ENCODE results near the gene SERPINA5. TPM values are rescaled to one million over a fixed set of nuclear protein-coding genes. Genes with fewer than 3 reads are reported as not detected.

The SERPINA5 gene
- total RNA-seq, 1 donor: 0.36 TPM

DNA sequence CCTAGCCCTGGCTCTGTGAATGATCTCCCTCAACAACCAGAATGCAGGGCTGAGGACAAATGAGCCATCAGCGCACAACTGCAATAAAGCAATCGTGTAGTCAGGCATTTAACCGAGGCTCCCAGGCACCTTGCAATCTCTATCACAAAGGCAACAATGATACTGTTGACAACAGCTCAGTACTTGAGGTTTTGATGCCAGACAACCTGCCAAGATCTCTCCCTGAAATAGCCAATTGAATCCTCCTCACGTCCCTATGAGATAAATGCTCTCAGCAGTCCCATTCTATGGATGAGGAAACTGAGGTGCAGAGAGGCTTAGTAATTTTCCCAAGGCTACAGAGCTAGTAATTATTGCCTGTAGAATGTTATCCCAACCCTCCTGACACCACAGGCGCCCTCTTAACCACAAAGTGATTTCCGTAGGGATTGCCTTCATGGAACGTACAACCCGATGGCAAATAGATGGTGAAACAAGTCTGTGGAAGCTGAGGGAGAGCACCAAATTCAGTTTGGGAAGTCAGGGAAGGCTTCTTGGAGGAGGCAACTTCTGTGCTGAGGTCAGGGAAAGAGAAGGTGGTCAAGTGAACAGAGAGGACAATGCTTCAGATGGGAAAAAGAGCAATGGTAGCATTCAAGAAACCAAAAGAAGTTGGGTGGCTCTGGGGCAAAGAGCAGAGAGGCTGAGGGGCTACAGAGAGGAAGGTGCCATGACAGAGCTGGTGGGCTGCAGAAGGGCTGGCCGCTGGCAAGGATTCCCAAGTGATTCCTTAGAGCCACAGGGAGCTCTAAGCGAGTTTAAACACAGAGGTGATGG is 43.5 kb downstream of the SERPINA5 start:
- Histone ChIP-seq H3K27me3 (ENCODE audit: insufficient read depth, low read length) (peaks cover 4% of the 10 kb centered on the region), H3K4me1 (ENCODE audit: insufficient read depth, low read length) (no peaks in the 10 kb centered on the region), H3K9me3 (ENCODE audit: low read depth, low read length) (no peaks in the 10 kb centered on the region), H4K20me1 (ENCODE audit: insufficient read depth, low read length) (no peaks in the 10 kb centered on the region), H3K27ac (ENCODE audit: low read depth, low read length) (no peak overlapping the region), H3K79me2 (ENCODE audit: insufficient read depth, low read length) (no peaks in the 10 kb centered on the region), H3K4me3 (ENCODE audit: insufficient read depth, low read length) (no peak overlapping the region), H3K4me2 (ENCODE audit: insufficient read depth, low read length) (no peak overlapping the region), H2AFZ (ENCODE audit: low read length) (no peak overlapping the region), H3K36me3 (ENCODE audit: insufficient read depth, low read length) (no peaks in the 10 kb centered on the region)
- TF ChIP-seq, protein P1, sequence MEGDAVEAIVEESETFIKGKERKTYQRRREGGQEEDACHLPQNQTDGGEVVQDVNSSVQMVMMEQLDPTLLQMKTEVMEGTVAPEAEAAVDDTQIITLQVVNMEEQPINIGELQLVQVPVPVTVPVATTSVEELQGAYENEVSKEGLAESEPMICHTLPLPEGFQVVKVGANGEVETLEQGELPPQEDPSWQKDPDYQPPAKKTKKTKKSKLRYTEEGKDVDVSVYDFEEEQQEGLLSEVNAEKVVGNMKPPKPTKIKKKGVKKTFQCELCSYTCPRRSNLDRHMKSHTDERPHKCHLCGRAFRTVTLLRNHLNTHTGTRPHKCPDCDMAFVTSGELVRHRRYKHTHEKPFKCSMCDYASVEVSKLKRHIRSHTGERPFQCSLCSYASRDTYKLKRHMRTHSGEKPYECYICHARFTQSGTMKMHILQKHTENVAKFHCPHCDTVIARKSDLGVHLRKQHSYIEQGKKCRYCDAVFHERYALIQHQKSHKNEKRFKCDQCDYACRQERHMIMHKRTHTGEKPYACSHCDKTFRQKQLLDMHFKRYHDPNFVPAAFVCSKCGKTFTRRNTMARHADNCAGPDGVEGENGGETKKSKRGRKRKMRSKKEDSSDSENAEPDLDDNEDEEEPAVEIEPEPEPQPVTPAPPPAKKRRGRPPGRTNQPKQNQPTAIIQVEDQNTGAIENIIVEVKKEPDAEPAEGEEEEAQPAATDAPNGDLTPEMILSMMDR (IDR thresholded peaks at IDR 0.05; ENCODE audit: extremely low read depth, low read depth, low read length): no peak
- no peak for DNase-seq (ENCODE audit: insufficient read length, low spot score, missing footprints)

DNA sequence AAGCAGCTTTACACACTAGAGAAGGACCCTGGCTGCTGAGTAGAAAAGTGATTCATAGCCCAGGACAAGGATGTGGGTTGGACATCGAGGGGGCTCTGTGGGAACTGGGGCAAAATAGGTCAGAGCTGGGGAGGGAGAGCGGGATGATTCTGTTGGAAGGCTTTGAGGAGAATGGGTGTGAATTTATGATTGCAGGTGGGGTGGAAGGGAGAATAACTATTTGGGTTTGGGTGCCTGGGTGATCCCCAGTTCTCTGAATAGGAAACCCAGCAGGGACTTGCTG is 44.1 kb downstream of the SERPINA5 start:
- TF ChIP-seq, protein P1 (IDR thresholded peaks at IDR 0.05; ENCODE audit: extremely low read depth, low read depth, low read length): no peak
- Histone ChIP-seq H3K4me3 (ENCODE audit: insufficient read depth, low read length) (no peak overlapping the region), H3K4me2 (ENCODE audit: insufficient read depth, low read length) (no peak overlapping the region), H3K9me3 (ENCODE audit: low read depth, low read length) (no peaks in the 10 kb centered on the region), H3K4me1 (ENCODE audit: insufficient read depth, low read length) (no peaks in the 10 kb centered on the region), H2AFZ (ENCODE audit: low read length) (no peak overlapping the region), H4K20me1 (ENCODE audit: insufficient read depth, low read length) (no peaks in the 10 kb centered on the region), H3K36me3 (ENCODE audit: insufficient read depth, low read length) (no peaks in the 10 kb centered on the region), H3K27ac (ENCODE audit: low read depth, low read length) (no peak overlapping the region), H3K79me2 (ENCODE audit: insufficient read depth, low read length) (no peaks in the 10 kb centered on the region), H3K27me3 (ENCODE audit: insufficient read depth, low read length) (peaks cover 4% of the 10 kb centered on the region)
- DNase-seq (ENCODE audit: insufficient read length, low spot score, missing footprints): no peak

DNA sequence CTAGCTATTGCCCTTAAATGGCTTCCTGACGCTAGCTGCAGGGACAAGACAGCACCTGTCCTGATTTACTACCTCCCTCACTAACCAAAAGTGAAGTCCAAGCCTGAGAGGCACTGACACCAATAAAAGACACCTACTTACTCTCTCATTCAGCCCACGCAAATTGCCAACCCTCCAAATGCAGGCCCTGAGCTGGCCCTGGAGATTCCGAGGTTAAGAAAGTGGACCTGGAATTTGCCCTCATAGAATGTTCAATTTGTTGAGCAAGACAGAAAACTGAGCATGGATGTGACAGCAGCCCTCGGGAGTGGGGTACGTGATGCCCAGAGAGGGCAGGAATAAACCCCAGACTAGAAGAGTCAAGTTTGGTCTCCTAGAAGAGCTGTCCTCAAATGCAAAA is 47.4 kb downstream of the SERPINA5 start:
- H3K36me3 ChIP-seq (ENCODE audit: insufficient read depth, low read length): no peaks in the 10 kb centered on the region
- no peak overlapping the region for H3K27ac ChIP-seq (ENCODE audit: low read depth, low read length)
- H3K79me2 ChIP-seq (ENCODE audit: insufficient read depth, low read length): no peaks in the 10 kb centered on the region
- no peak overlapping the region for H2AFZ ChIP-seq (ENCODE audit: low read length)
- peaks cover 10% of the 10 kb centered on the region for H3K27me3 ChIP-seq (ENCODE audit: insufficient read depth, low read length)
- H4K20me1 ChIP-seq (ENCODE audit: insufficient read depth, low read length): no peaks in the 10 kb centered on the region
- TF ChIP-seq, protein P1 (IDR thresholded peaks at IDR 0.05; ENCODE audit: extremely low read depth, low read depth, low read length): no peak
- no peaks in the 10 kb centered on the region for H3K4me1 ChIP-seq (ENCODE audit: insufficient read depth, low read length)
- H3K9me3 ChIP-seq (ENCODE audit: low read depth, low read length): peaks cover 2% of the 10 kb centered on the region
- no peak overlapping the region for H3K4me3 ChIP-seq (ENCODE audit: insufficient read depth, low read length)
- no peak overlapping the region for H3K4me2 ChIP-seq (ENCODE audit: insufficient read depth, low read length)
- DNase-seq (ENCODE audit: insufficient read length, low spot score, missing footprints): no peak

DNA sequence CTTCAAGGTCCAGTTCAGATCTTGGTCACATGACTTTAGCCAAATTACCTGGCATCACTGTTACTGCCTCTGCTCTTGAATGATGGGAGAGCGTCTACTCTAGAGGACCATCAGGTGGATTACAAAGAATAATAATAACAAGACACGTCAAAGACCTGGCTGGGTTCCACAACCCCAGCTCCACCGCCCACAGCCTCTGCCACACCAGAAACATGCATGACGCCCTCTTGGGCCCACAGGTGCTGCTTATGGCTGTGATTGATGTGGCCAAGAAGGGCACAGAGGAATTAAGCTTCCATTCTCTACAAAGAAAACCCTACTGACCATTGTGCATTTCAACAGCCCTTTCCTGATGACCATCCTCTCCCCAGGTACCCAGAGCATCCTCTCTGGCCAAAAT is 49.2 kb downstream of the SERPINA5 start:
- H3K4me3 ChIP-seq (ENCODE audit: insufficient read depth, low read length): no peak overlapping the region
- TF ChIP-seq, protein P1 (IDR thresholded peaks at IDR 0.05; ENCODE audit: extremely low read depth, low read depth, low read length): no peak

More for the DNA sequence above, 49.2 kb downstream of the SERPINA5 start:
- no peak overlapping the region for H3K27ac ChIP-seq (ENCODE audit: low read depth, low read length)
- no peaks in the 10 kb centered on the region for H3K36me3 ChIP-seq (ENCODE audit: insufficient read depth, low read length)
- H3K27me3 ChIP-seq (ENCODE audit: insufficient read depth, low read length): peaks cover 6% of the 10 kb centered on the region
- H3K4me1 ChIP-seq (ENCODE audit: insufficient read depth, low read length): no peaks in the 10 kb centered on the region
- peaks cover 2% of the 10 kb centered on the region for H3K9me3 ChIP-seq (ENCODE audit: low read depth, low read length)
- no peak for DNase-seq (ENCODE audit: insufficient read length, low spot score, missing footprints)
- H3K79me2 ChIP-seq (ENCODE audit: insufficient read depth, low read length): no peaks in the 10 kb centered on the region
- H3K4me2 ChIP-seq (ENCODE audit: insufficient read depth, low read length): no peak overlapping the region
- H2AFZ ChIP-seq (ENCODE audit: low read length): no peak overlapping the region
- H4K20me1 ChIP-seq (ENCODE audit: insufficient read depth, low read length): no peaks in the 10 kb centered on the region
